H1 (cell line): ENCODE data around the gene CISD1. TPM values are rescaled to one million over a fixed set of nuclear protein-coding genes. Genes with fewer than 3 reads are reported as not detected.

Experiments used
- CTCF ChIA-PET: fragments of 300-600 bp; sonication (Branson Sonifier 250); formaldehyde crosslinking; loops from one replicate; lab custom pipeline; 2021; ENCODE audit not compliant: partially characterized antibody; lab: Charles Lee
- POLR2A ChIA-PET: fragments of 300-600 bp; sonication (Branson Sonifier 250); formaldehyde crosslinking; loops from one replicate; lab custom pipeline; 2021; ENCODE audit warnings: inconsistent platforms; ENCODE audit not compliant: partially characterized antibody; lab: Charles Lee
- DNase-seq, 2 experiments: peaks; one replicate each; pipeline versions ENCODE4 v3.0.0 to v3.0.0-alpha.2; 2010 to 2022; ENCODE audit warnings: low spot score in 2 of 2, low read depth in 1 of 2, mixed read lengths in 1 of 2
- FAIRE-seq: peaks from 2 replicates; lab custom pipeline; 2011; peaks lifted over from hg19 to GRCh38; lab: Jason Lieb, UNC
- H2AFZ ChIP-seq: 2 replicates; pipeline ENCODE4 v1.8.1; 2012; ENCODE audit warnings: low read length, inconsistent platforms
- H2AK5ac ChIP-seq: 2 replicates; pipeline ENCODE4 v1.6.1; 2013; ENCODE audit warnings: low read depth, low read length
- H2BK120ac ChIP-seq: replicated peaks from 2 replicates; pipeline ENCODE3; 2013; ENCODE audit warnings: low read depth, low read length, inconsistent platforms
- H2BK12ac ChIP-seq: 2 replicates; pipeline ENCODE4 v1.6.1; 2013; ENCODE audit warnings: low read depth, low read length
- H2BK15ac ChIP-seq: 2 replicates; pipeline ENCODE4 v1.6.1; 2013; ENCODE audit warnings: low read length
- H2BK20ac ChIP-seq: 2 replicates; pipeline ENCODE4 v1.6.1; 2013; ENCODE audit warnings: low read length
- H2BK5ac ChIP-seq: 2 replicates; pipeline ENCODE4 v1.6.1; 2013; ENCODE audit warnings: low read depth, low read length
- H3K14ac ChIP-seq: 2 replicates; pipeline ENCODE4 v1.6.1; 2013; ENCODE audit warnings: inconsistent platforms; ENCODE audit not compliant: insufficient read length
- H3K18ac ChIP-seq: 2 replicates; pipeline ENCODE4 v1.6.1; 2013; ENCODE audit warnings: low read length; ENCODE audit errors: extremely low read depth
- H3K23ac ChIP-seq: 2 replicates; pipeline ENCODE4 v1.6.1; 2013; ENCODE audit warnings: inconsistent platforms; ENCODE audit not compliant: insufficient read length
- H3K23me2 ChIP-seq: 2 replicates; pipeline ENCODE4 v1.6.1; 2013; ENCODE audit warnings: low read depth, low read length
- H3K27ac ChIP-seq: 2 replicates; pipeline ENCODE4 v1.6.1; 2011; ENCODE audit warnings: low read depth, low read length, inconsistent platforms
- H3K27me3 ChIP-seq, 4 experiments: replicated peaks in 1 of 4; 1 replicate in 1 of 4; 2 replicates in 3 of 4; pipeline versions ENCODE4 v1.6.1 to v1.8.1; 2011 to 2013; ENCODE audit warnings: low read length in 3 of 4, mild to moderate bottlenecking in 3 of 4, inconsistent platforms in 2 of 4, mixed read lengths in 2 of 4, moderate library complexity in 1 of 4; ENCODE audit not compliant: control insufficient read depth in 3 of 4, insufficient read depth in 3 of 4; ENCODE audit errors: extremely low read depth in 1 of 4
- H3K36me3 ChIP-seq, 4 experiments: 2 replicates each; pipeline versions ENCODE4 v1.6.1 to v1.8.1; 2011 to 2013; ENCODE audit warnings: mild to moderate bottlenecking in 4 of 4, low read length in 3 of 4, moderate library complexity in 2 of 4, control low read depth in 1 of 4, inconsistent platforms in 1 of 4; ENCODE audit not compliant: insufficient read depth in 4 of 4, control insufficient read depth in 2 of 4
- H3K4ac ChIP-seq: replicated peaks from 2 replicates; pipeline ENCODE3; 2013; ENCODE audit warnings: low read length, low read depth, mixed read lengths, inconsistent platforms; ENCODE audit not compliant: insufficient read length
- H3K4me1 ChIP-seq, 4 experiments: replicated peaks in 1 of 4; 1 replicate in 1 of 4; 2 replicates in 3 of 4; pipeline versions ENCODE4 v1.6.1 to v1.8.1; 2011 to 2013; ENCODE audit warnings: low read length in 3 of 4, inconsistent platforms in 2 of 4, mixed read lengths in 1 of 4; ENCODE audit not compliant: insufficient read depth in 4 of 4, control insufficient read depth in 3 of 4
- H3K4me2 ChIP-seq, 2 experiments: 2 replicates each; pipeline versions ENCODE4 v1.6.1 to v1.8.1; 2011 to 2013; ENCODE audit warnings: low read depth in 2 of 2, low read length in 2 of 2, control low read depth in 1 of 2, inconsistent platforms in 1 of 2, mild to moderate bottlenecking in 1 of 2; ENCODE audit not compliant: insufficient read depth in 1 of 2
- H3K4me3 ChIP-seq, 4 experiments: fragments of 200-600, 300-600 bp in 1 of 4; sonication (generic), shearing (Covaris generic), sonication (Bioruptor Twin) in 1 of 4; 2 replicates each; pipeline versions ENCODE4 v1.5.1 to v1.8.1; 2011 to 2016; ENCODE audit warnings: low read length in 4 of 4, low read depth in 3 of 4, control low read depth in 2 of 4, inconsistent platforms in 2 of 4, mild to moderate bottlenecking in 2 of 4, mixed read lengths in 1 of 4, moderate library complexity in 1 of 4; ENCODE audit not compliant: insufficient read depth in 2 of 4; ENCODE audit errors: extremely low read depth in 1 of 4
- H3K56ac ChIP-seq: replicated peaks from 2 replicates; pipeline ENCODE3; 2013; ENCODE audit warnings: low read depth, mild to moderate bottlenecking, mixed read lengths, low read length, inconsistent platforms; ENCODE audit not compliant: insufficient read length
- H3K79me1 ChIP-seq: 2 replicates; pipeline ENCODE4 v1.6.1; 2013; ENCODE audit warnings: low read depth, low read length, control low read depth
- H3K79me2 ChIP-seq, 2 experiments: 2 replicates each; pipeline versions ENCODE4 v1.6.1 to v1.8.1; 2012 to 2013; ENCODE audit warnings: low read length in 2 of 2, mild to moderate bottlenecking in 2 of 2, inconsistent platforms in 1 of 2; ENCODE audit not compliant: insufficient read depth in 2 of 2, control insufficient read depth in 1 of 2
- H3K9ac ChIP-seq, 4 experiments: replicated peaks in 1 of 4; 1 replicate in 1 of 4; 2 replicates in 3 of 4; pipeline versions ENCODE4 v1.6.1 to v1.8.1; 2011 to 2013; ENCODE audit warnings: low read depth in 3 of 4, low read length in 3 of 4, control low read depth in 2 of 4, mild to moderate bottlenecking in 2 of 4, moderate library complexity in 2 of 4, inconsistent platforms in 1 of 4; ENCODE audit errors: extremely low read depth in 1 of 4
- H3K9me3 ChIP-seq, 2 experiments: 2 replicates each; pipeline versions ENCODE4 v1.6.1 to v1.8.1; 2012 to 2013; ENCODE audit warnings: mild to moderate bottlenecking in 2 of 2, moderate library complexity in 2 of 2, control low read depth in 1 of 2, inconsistent platforms in 1 of 2, low read depth in 1 of 2, low read length in 1 of 2, mixed read lengths in 1 of 2; ENCODE audit not compliant: insufficient read depth in 2 of 2
- H4K20me1 ChIP-seq, 2 experiments: replicated peaks in 1 of 2; 2 replicates each; pipeline versions ENCODE3 to v1.8.1; 2011 to 2013; ENCODE audit warnings: inconsistent platforms in 2 of 2, low read length in 2 of 2, mild to moderate bottlenecking in 1 of 2; ENCODE audit not compliant: insufficient read depth in 2 of 2, control insufficient read depth in 1 of 2
- H4K5ac ChIP-seq: 2 replicates; pipeline ENCODE4 v1.6.1; 2013; ENCODE audit warnings: low read length, low read depth, mixed read lengths, inconsistent platforms; ENCODE audit not compliant: insufficient read length
- H4K8ac ChIP-seq: 2 replicates; pipeline ENCODE4 v1.8.0; 2013; ENCODE audit warnings: mild to moderate bottlenecking, moderate library complexity, low read length, inconsistent platforms; ENCODE audit not compliant: insufficient read depth; ENCODE audit errors: extremely low read depth
- H4K91ac ChIP-seq: replicated peaks from 2 replicates; pipeline ENCODE3; 2013; ENCODE audit warnings: low read length, mixed read lengths, inconsistent platforms; ENCODE audit not compliant: insufficient read length
- EZH2 ChIP-seq: fragments of 200-600 bp; sonication (generic); IDR thresholded peaks from 2 replicates; pipeline ENCODE4 v1.7.1; 2012; ENCODE audit warnings: low read depth, mild to moderate bottlenecking, moderate library complexity, low read length, inconsistent platforms; ENCODE audit not compliant: severe bottlenecking
- HDAC2 ChIP-seq, 2 experiments: fragments of 300-600 bp in 1 of 2; sonication (generic) in 1 of 2; IDR thresholded peaks; 2 replicates each; pipeline ENCODE4 v1.6.1; 2011 to 2012; ENCODE audit warnings: low read depth in 2 of 2, low read length in 2 of 2, mild to moderate bottlenecking in 2 of 2, moderate library complexity in 2 of 2, borderline replicate concordance in 1 of 2, inconsistent platforms in 1 of 2
- PHF8 ChIP-seq: fragments of 200-600 bp; sonication (generic); conservative IDR thresholded peaks from 2 replicates; pipeline ENCODE4 v1.7.1; 2012; ENCODE audit warnings: low read depth, mild to moderate bottlenecking, inconsistent platforms, low read length, moderate library complexity
- POLR2AphosphoS5 ChIP-seq: IDR thresholded peaks from 2 replicates; pipeline ENCODE4 v1.6.1; 2011; ENCODE audit warnings: low read depth, low read length
- SIN3A ChIP-seq, 2 experiments: IDR thresholded peaks in 1 of 2; conservative IDR thresholded peaks in 1 of 2; 2 replicates each; pipeline ENCODE4 v1.6.1; 2011 to 2012; ENCODE audit warnings: low read length in 2 of 2, improper control_type of control experiment in 1 of 2, low read depth in 1 of 2, mild to moderate bottlenecking in 1 of 2
- TAF7 ChIP-seq: optimal IDR thresholded peaks from 2 replicates; pipeline ENCODE3; 2011; ENCODE audit warnings: low read depth, mild to moderate bottlenecking, inconsistent platforms, low read length, moderate library complexity, borderline replicate concordance
- WGBS, 2 experiments: shearing (Covaris generic) in 1 of 2; methylation state at CpG; one replicate each; pipeline versions ENCODE4 v1.1.6 to v1.1.7; 2013 to 2015; ENCODE audit warnings: low lambda C conversion rate in 2 of 2, mixed read lengths in 2 of 2, inconsistent platforms in 1 of 2, low coverage in 1 of 2, missing lambda C conversion rate in 1 of 2; ENCODE audit not compliant: insufficient replicate concordance in 2 of 2, insufficient coverage in 1 of 2, insufficient read length in 1 of 2; ENCODE audit errors: extremely low coverage in 1 of 2, missing lambda C conversion rate in 1 of 2; 5-methylcytosine and 5-hydroxymethylcytosine counted together
- polyA plus RNA-seq, 7 experiments: library from polyadenylated mRNA; depleted of rRNA in 3 of 7; stranded (reverse) in 5 of 7; unstranded in 2 of 7; fragments of >200 nt in 5 of 7; fragments of 200-250 nt in 2 of 7; gene quantifications; 1 replicate in 5 of 7; 2 replicates in 1 of 7; 4 replicates in 1 of 7; pipeline versions ENCODE4 v1.2.1 to v1.2.3, GENCODE V29; 2011 to 2013; ENCODE audit warnings: missing spikeins in 2 of 7, mixed read lengths in 2 of 7
- total RNA-seq: library from RNA; stranded (reverse); fragmentation: NEBNext Ultra II Directional; extraction: Animal tissue kit (Norgen Biotek cat#: 25700); gene quantifications from 2 replicates; pipeline ENCODE4 v1.2.1, GENCODE V29; 2021
- TF ChIP-seq, protein P1 (sequence below), 3 experiments: IDR thresholded peaks; 1 replicate in 2 of 3; 2 replicates in 1 of 3; pipeline versions ENCODE4 v1.5.1 to v1.6.1; 2011; ENCODE audit warnings: low read length in 3 of 3, mild to moderate bottlenecking in 3 of 3, inconsistent platforms in 2 of 3, low read depth in 1 of 3, moderate library complexity in 1 of 3; ENCODE audit not compliant: insufficient read depth in 1 of 3; ENCODE audit errors: control extremely low read depth in 1 of 3
- TF ChIP-seq, protein P2 (sequence below): IDR thresholded peaks from 2 replicates; pipeline ENCODE4 v1.6.1; 2011; ENCODE audit warnings: low read length, improper control_type of control experiment

The CISD1 gene
- total and polyA plus RNA-seq, 2 of the 8 experiments (the other 6 are each of a cell fraction or from before 2014, with no cell fraction given), result 22.6 to 43.2 TPM

DNA sequence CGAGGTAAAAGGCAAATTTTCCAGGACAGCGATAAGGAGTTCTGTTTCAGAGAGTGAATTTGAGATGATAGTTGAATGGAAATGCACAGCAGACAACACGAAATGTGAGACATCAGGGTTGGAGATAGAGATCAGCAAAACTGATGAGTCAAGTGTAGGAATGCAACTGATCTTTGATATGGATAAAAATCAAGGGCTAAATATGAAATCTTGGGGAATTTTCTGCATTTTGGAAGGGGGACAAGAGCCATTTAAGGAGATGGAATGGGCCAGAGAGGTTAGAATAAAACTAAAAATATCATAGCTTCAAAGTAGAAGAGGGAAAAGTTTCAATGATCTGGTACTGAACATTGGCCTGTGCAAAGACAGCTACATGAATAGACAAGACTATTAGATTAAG, 11.5 kb downstream of the CISD1 start:
- Histone ChIP-seq H3K27ac (no peak overlapping the region), H3K4ac (no peak overlapping the region), H3K23me2 (no peaks in the 10 kb centered on the region), H3K23ac (no peak overlapping the region), H3K4me3 (no peak overlapping the region), H3K9ac (no peak overlapping the region), H3K14ac (no peak overlapping the region), H4K20me1 (no peaks in the 10 kb centered on the region), H3K18ac (no peak overlapping the region), H3K9me3 (no peaks in the 10 kb centered on the region), H2BK15ac (no peak overlapping the region), H3K56ac (no peak overlapping the region), H4K8ac (no peak overlapping the region), H3K27me3 (no peaks in the 10 kb centered on the region), H3K79me1 (no peaks in the 10 kb centered on the region), H4K5ac (no peak overlapping the region), H3K4me2 (no peak overlapping the region), H4K91ac (no peak overlapping the region), H2AK5ac (no peak overlapping the region), H2BK20ac (no peak overlapping the region), H3K36me3 (peaks cover 0 to 16% (median 4%) of the 10 kb centered on the region in 4 experiments; a peak in 4 of 8 replicates), H3K4me1 (no peaks in the 10 kb centered on the region), H2BK120ac (no peak overlapping the region), H2AFZ (no peak overlapping the region), H2BK12ac (no peak overlapping the region), H3K79me2 (peaks cover 0 to 4% of the 10 kb centered on the region in 2 experiments; a peak in 1 of 4 replicates), H2BK5ac (no peak overlapping the region)
- ChIA-PET CTCF (interaction anchor here (0.6 to 1.7 kb wide), 4 partner anchors 9 to 596 kb away, joined by 3 to 4 read pairs (median 4); no protein-coding TSS in a partner anchor), POLR2A (no interaction called here)
- 94% methylated on average over 3 of the region's 3 CpGs; no CpG with 5 or more reads in 1 of the 2 experiments for WGBS, 2 experiments
- DNase-seq, result no peak
- no peak for FAIRE-seq
- no peak for TF ChIP-seq PHF8
- TF ChIP-seq EZH2, result no peak
- TF ChIP-seq, protein P1, sequence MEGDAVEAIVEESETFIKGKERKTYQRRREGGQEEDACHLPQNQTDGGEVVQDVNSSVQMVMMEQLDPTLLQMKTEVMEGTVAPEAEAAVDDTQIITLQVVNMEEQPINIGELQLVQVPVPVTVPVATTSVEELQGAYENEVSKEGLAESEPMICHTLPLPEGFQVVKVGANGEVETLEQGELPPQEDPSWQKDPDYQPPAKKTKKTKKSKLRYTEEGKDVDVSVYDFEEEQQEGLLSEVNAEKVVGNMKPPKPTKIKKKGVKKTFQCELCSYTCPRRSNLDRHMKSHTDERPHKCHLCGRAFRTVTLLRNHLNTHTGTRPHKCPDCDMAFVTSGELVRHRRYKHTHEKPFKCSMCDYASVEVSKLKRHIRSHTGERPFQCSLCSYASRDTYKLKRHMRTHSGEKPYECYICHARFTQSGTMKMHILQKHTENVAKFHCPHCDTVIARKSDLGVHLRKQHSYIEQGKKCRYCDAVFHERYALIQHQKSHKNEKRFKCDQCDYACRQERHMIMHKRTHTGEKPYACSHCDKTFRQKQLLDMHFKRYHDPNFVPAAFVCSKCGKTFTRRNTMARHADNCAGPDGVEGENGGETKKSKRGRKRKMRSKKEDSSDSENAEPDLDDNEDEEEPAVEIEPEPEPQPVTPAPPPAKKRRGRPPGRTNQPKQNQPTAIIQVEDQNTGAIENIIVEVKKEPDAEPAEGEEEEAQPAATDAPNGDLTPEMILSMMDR (IDR thresholded peaks at IDR 0.05; ENCODE audit: control extremely low read depth in 1 of 3, insufficient read depth in 1 of 3, low read depth in 1 of 3, low read length in 3 of 3), result no peak
- TF ChIP-seq HDAC2 (IDR thresholded peaks at IDR 0.05; ENCODE audit: borderline replicate concordance in 1 of 2, low read depth in 2 of 2, low read length in 2 of 2), result no peak
- no peak for TF ChIP-seq TAF7
- no peak for TF ChIP-seq SIN3A (conservative IDR thresholded peaks at IDR 0.05 in 1 of 2, IDR thresholded peaks at IDR 0.05 in 1 of 2; ENCODE audit: low read depth in 1 of 2, low read length in 2 of 2)
- TF ChIP-seq, protein P2, sequence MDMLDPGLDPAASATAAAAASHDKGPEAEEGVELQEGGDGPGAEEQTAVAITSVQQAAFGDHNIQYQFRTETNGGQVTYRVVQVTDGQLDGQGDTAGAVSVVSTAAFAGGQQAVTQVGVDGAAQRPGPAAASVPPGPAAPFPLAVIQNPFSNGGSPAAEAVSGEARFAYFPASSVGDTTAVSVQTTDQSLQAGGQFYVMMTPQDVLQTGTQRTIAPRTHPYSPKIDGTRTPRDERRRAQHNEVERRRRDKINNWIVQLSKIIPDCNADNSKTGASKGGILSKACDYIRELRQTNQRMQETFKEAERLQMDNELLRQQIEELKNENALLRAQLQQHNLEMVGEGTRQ, result no peak
- no peak for TF ChIP-seq POLR2AphosphoS5
